Anterior cingulate cortex (tissue), 58 donors: Measurements from ENCODE around the gene YIF1A.
"Not testable (repeated sequence)": the region's sequence is repeated elsewhere in the genome, so short reads cannot be mapped to it uniquely, and the experiment has no call there.

ENCODE experiments used
- DNase-seq, 58 donors: peaks; one replicate each; lab custom pipeline; 2025; lab: John Stamatoyannopoulos, UW

The YIF1A gene

DNA sequence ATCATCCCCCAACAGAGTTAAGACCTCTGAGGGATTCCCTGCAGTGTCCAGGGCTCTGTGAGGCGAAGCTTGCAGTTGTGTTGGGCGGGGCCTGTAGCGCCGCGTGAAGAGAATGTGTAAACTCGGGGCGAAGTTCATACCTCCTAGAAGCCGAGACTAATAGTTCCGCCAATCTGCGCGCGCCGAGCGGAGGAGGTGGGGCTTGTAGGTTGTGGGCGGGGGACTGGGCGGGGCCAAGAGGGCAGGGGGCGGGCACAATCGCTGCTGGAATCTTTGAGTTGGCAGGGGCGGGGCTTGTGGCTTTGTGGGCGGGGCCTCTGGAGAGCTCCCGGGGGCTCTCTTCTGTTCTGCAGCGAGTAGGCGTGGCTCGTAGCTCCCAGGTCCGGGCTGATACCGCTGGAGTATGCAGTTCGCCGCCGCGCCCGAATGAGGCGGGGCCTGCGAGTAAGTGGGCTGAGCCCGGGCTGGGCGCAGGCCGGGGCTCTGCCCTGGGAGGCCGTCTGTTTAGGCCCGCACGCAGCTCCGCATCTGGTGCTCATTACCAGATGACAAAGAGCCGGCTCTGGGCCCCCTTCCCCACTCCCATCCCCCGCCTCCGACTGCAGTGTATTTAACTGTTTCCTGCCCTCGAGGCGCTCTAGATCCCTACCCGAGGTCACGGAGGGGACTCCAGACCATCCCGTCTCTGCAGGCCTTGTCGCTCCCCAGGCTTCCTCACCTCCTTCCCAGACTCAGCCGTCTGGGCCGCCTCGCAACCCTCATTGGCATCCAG is 23.8 kb upstream of the YIF1A start:
- peak; percentile 46 to 98 (median 90) for DNase-seq

DNA sequence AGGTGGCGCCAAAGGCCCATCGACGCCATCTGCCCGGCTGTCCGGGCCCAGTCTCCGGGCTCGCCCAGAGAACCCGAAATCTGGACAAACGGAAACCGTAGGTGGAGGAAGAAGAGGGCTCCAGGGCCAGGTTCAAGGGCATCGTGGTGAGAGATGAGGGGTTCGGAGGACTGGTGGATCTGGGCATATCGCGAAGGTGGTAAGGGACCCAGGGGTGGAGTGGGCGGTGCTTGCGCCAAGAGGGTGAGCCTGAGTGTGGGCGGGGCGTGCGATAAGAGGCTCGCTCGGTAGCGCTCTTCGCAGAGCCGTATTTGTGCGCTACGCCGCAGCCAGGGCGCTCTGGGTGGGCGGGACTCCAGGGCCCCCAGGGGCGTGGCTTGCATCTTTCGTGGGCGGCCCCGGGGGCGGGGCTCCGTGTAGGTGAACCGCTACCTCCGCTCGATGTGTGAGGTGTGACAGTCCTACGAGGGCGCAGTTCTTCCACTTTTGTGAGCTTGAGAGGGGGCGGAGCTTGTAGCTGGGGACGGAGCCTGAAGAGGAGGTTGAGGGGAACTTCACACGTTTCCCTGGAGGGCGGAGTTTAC is 23.1 kb upstream of the YIF1A start:
- peak in 56 of 58 donors; percentile 32 to 93 (median 80) for DNase-seq

DNA sequence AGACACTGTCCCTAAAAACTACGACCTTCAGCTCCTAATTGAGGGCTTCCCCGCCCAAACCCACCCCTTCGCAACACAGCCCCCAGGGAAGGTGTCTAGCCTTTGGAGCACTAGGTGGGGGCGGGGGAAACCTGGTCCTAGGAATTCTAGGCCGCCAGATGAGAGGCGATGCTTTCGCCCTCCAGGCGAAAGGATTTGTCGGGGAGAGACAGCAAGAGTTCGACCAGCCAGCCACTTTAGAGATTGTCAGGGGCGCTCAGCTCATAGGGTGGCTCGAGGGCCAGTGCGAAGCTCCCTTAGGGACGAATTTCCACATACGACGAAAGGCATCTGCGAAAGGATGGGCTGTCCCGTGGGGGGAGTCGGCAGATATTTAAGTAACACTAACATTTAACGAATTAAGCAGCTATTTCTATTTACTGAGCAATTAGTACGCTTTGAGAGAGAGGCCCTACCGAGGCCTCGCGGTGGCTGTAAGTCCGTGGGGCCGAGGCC is 22.6 kb upstream of the YIF1A start:
- DNase-seq: no peak

DNA sequence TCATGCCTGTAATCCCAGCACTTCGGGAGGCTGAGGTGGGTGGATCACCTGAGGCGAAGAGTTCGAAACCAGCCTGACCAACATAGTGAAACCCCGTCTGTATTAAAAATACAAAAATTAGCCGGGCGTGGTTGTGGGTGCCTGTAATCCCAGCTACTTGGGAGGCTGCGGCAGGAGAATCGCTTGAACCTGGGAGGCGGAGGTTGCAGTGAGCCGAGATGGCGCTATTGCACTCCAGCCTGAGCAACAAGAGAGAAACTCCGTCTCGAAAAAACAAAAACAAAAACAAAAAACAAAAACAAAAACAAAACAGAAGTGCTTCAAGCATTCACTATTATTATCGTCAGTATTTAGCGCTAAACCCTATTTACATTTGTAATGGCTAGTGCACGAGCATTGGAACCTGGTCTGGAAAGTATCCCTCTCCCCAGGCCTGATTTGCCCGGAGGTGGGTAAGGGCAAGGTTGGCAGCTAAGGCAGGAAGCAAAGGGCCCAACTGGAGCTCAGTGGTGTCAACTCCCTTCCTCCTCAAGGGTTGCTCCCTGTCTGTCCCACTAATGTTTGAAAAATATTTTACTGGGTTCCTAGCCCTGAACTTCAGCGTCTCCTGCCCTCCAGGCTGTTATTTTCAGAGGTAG is 22.0 kb upstream of the YIF1A start:
- DNase-seq: not testable (repeated sequence)

DNA sequence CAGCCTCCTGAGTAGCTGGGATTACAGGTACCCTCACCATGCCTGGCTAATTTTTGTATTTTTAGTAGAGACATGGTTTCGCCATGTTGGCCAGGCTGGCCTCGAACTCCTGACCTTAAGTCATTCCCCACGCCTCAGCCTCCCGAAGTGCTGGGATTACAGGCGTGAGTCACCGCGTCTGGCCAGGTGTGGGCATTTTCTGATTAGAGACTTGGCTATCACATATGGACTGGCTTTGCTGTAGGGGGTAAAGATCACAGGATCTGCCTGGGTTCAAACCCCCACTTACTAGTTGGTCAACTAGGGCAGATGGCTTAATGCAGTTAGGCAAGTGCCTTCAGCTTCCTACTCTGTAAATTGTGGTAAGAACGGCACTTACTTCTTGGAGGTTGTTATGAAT is 21.4 kb upstream of the YIF1A start:
- no peak for DNase-seq

DNA sequence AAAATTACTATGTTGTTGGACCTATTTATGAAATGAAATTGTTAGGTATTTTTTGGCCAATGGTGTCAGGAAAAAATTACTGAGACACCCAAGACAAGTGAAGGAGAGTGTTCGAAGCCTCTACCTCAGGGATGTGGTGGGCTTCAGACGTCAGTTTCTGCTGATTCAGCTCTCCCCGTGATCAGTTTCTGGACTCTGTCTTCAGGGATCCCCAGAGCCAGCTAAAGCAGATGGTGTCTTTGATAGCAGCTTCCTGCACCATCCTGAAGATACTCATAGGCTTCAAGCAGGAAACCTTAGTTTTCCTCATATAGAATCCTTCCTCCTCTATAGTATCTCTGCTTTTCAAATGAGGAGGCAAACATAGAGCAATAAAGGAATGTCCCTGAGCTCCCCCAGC is 20.5 kb upstream of the YIF1A start:
- DNase-seq: no peak

DNA sequence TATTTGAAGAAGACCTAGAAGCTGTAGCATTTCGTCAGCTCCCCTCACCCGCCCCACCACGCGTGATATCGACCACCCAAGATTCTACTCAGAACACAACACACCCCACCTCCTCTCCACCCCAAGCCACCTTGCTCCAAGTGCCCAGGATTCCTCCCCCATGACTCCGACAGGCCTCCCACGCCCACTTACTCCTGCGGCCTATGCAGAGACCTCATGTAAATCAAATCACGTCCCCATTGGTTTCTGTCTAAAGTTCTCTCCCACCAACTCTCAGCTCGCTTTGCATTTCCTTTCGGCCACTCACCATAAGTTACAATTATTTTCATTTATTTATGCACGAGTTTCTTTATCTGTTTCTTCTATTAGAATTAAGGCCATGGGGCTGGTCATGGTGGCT is 13.7 kb upstream of the YIF1A start:
- no peak for DNase-seq

DNA sequence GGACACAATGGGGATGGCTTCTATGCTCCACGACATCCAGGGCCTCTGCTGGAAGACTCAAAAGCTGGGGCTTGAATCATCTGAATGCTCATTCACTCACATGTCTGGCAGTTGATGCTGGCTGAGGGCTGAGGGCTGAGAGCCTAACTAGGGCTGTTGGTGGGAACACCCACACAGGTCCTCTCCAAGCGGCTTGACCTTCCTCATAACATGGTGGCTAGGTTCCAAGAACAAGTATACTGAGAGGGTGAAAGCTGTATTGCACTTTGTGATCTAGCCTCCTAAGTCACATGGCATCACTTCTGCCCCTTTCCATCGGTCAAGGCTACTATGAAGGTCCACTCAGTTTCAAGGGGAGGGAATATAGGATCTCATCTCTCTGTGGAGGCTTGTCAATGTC is 10.2 kb upstream of the YIF1A start:
- no peak for DNase-seq

DNA sequence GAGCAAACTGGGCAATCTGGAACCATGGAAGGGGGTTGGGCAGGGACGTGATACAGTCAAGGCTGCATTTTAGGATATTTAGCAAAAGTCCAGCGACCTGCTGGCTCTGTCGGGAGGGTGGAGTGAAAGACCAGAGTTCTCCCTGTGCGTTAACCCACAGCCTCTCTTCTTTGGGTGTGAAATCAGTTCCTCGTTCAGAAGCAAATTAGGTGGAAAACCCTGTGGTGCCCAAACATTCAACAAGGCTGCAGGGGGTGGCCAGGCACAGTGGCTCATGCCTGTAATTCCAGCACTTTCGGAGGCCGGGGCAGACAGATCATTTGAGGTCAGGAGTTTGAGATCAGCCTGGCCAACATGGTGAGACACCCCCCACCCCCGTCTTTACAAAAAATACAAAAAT is 8.7 kb upstream of the YIF1A start:
- DNase-seq: no peak

DNA sequence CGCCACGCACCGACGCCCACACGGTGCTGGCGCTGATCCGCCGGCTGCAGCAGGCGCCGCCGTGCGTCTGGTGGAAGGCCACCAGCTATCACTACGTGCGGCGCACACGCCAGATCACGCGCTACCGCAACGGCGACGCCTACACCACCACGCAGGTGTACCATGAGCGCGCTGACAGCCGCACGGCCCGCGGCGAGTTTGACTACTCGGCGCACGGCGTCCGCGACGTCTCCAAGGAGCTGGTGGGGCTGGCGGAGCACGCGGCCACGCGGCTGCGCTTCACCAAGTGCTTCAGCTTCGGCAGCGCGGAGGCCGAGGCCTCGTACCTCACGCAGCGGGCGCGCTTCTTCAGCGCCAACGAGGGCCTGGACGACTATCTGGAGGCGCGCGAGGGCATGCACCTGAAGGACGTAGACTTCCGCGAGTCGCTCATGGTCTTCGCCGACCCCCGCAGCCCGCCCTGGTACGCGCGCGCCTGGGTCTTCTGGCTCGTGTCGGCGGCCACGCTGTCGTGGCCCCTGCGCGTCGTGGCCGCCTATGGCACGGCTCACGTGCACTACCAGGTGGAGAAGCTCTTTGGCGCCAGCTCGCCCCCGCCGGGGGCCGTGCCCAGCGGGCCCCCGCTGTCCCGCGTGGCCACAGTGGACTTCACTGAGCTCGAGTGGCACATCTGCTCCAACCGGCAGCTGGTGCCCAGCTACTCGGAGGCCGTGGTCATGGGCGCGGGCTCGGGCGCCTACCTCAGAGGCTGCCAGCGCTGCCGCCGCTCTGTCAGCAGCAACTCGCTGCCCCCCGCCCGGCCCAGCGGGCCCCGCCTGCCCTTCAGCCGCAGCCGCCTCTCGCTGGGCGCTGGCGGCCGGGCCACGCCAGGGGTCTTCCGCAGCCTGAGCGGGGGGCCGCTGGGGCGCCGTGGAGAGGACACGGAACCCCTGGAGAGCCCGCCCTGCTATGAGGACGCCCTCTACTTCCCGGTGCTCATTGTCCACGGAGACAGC is 6.0 kb upstream of the YIF1A start:
- DNase-seq: no peak

DNA sequence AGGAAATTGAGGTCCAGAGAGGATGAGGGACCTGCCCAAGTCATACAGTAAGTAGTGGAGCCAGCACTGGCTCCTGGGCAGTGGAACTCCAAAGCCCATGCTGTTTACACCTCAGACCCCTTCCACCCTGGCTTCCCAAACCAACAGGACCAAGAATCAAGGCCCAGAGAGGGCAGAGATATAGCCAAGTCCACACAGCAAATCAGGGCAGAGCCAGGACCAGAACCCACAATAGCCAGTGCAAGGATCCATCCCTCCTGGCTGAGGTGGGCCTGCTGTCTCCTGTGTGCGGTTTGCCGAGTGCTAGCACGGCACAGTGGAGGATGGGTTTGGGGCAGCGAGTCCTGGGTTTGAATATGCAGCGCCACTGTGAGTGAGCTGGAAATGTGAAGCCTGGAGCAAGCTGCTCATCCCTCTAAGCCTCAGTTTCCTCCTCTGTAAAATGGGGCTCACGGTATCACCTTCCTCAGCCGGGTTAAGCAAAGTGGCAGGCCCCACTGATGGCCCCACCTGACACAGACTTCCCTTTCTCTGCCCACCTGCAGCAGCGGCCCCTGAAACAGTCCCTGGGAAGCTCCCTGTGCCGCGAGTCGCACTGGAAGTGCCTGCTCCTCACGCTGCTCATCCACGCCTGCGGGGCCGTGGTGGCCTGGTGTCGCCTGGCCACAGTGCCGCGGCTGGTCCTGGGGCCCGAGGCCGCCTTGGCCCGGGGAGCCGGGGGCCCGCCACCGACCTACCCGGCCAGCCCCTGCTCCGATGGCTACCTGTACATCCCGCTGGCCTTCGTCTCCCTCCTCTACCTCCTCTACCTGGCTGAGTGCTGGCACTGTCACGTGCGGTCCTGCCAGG is 5.1 kb upstream of the YIF1A start:
- DNase-seq: no peak

DNA sequence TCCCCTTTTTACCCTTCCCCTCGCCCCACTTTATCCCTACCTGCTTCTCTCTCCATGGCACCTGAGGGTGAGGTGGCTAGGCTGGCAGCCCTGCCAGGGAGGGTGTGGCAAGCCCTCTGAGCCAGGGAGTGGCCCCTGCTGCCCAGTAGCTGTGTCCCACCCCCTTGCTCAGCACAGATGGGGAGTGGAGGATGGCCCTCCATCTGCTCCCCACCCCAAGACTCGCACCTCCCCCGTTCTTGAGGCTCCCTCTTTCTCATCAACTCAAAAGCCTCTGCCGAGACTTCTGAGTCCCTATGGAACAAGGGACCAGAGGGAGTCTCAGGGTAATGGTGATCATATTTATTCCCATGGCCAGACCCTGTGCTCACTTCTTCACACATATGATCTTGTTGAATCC is 4.4 kb upstream of the YIF1A start:
- peak in 5 of 58 donors; percentile 10 to 49 (median 32) for DNase-seq

DNA sequence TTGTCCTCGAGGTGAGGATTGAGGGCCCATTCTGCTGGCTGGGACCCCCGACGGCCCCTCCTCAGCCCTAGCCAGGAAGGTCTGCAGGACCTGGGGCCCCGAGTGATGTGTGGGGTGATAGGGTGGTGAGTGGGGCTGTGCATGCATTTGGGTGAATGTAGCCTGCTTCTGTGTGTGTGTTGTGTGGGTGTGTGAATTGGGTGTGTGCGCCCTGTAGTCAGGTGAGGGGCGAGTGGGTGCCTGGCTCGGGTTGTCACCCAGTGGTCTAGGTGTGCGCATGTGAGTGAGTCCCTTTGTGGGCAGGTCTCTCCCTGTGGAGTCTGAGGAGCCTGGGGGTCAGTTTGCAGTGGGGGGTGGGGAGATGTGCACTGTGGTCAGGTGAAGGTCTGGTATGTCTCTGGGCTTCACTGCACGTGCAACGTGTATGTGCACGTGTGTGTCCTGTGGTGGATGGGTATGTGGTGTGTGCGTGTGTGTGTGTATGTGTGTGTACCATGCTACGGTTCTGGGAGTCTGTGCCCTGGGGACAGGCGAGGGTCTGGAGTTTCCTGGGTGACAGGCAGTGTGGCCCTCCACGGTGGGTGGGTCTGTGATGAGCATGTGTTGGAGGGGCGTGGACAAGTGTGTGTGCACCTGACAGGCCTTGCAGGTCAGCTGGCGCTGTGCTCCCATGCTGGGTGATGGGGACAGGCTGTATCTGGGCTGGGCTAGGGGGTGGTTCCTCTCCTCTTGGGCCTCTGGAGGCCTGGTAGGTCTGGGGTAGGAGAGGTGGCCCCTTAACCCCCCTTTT is 3.8 kb upstream of the YIF1A start:
- peak in 2 of 58 donors; percentile 36 to 38 for DNase-seq

DNA sequence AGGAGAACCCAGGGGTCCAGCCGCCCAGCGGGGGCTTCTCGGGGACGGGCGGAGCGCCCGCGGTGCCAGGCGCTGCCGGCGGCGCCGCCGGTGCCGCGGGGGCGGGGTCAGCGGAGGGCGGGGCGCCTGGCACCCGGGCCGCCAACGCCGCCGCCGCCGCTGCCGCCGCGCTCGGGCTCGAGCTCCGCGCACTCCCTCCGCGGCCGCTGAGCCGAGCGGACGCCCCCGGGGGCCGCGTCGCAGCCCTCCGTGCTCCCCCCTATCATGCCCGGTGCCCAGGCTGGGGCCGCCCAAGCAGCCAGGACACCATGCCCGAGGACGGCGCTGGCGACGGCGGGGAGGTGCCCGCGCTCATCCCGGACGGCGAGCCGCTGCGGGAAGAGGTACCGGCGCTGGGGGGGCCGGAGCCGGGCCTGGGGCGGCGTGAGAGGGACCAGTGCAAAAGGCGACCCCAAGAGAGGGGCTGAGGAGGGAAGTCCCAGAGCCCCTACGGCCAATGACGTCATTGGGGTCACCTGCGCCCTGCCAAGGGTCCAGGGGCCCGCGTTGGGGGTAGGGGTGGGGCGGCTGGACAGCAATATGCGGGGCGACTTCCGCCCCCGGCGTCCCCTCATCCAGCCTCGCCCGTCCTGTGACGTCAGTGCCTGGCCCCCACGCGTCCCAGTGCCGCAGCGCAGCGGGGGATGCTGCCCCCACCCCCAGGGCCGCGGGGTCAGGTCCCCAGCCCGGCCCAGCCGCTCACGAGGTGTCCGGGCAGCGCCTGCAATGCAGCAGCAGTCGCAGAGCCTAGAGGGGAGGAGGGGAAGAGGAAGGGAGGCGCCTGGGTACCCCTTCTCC is 3.0 kb upstream of the YIF1A start, which contains the start of gene TMEM151A:
TMEM151A (plus strand) TSS at position 189 of the 837 bp plus-strand sequence; CDS start at position 309, 120 bp downstream.
- peak in 18 of 58 donors; percentile 25 to 67 (median 45) for DNase-seq

DNA sequence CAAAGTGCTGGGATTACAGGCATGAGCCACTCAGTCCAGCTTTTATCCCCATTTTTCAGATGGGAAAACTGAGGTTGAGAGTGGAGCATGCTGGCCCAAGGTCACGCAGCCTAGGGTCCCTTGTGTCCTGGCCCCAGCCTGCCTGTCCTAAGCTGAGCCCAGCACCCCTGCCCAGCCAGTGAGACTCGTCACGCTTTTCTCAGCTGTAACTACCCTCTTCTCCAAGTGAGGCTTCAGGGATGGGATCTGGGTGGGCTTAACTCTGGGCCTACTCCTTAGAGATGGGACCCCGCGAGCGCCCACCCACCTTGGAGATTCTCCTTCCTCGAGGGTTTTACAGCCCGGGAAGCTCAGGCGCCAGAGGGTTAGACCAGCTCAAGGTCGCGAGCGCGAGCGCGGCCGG is 2.4 kb upstream of the YIF1A start:
- DNase-seq: peak in 2 of 58 donors; percentile 20 to 40

DNA sequence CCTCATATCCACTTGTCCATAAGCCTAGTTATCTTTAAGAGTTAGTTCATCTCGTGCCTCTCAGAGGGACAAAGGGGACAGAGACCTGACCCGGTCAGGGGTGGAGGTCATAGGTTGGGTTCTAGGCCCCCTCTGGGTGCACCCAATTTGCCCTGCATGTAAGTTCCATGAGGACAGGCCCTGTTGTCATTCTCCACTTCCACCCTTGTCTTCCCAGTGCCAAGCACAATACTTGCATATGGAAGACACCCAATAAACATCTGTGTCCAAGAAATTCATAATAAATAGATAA is 1.3 kb upstream of the YIF1A start:
- DNase-seq: no peak

DNA sequence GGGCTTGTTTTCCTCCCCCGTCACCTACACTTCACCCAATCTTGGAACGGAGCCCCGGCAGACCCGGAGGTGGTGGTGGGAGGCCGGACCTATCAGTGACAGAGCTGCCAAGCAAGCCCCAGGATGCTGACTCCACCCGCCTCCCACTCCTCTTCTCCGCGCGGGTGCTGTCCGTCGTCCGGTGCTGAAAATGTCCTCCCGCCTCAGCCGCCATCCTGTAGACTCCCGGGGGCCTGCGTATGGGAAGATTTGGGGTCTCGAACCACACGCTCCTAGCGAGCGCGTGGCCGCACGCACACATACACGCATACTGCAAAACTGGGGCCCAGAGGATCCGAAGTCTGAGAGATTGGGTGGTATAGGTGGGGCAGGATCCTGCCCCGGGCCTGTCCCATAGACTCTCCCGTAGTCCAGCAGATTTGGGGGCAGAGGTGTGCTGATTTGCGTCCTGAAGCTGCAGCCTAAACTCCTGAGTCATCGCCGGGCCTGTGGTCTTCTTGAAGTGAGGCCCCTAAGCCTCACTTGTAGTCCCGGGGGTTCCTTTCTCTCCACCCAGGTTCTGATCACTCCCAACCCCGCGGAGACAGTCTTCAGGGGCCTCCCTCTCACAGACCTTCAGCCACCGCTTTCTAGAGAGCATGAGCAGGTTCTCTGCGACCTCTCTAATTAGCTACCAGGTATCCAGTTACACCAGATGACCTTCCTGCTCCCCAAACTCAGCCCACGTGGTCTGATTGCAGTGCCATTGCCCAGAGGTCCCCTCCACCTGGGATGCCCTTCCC is 796 bp upstream of the YIF1A start:
- peak in 23 of 58 donors; percentile 60 to 95 (median 78) for DNase-seq
